HG03571 (cell line): ENCODE results near the gene LRCH3.
A peak's percentile ranks its signal among the peaks of the same experiment; 100 is the strongest.
"Not testable (repeated sequence)": the region's sequence is repeated elsewhere in the genome, so short reads cannot be mapped to it uniquely, and the experiment has no call there.

Source experiments
- ATAC-seq: cut with Tn5 transposase; IDR thresholded peaks from one replicate; pipeline ENCODE4 v1.9.1; 2021; ENCODE audit not compliant: unreplicated experiment

Gene LRCH3

GRCh38 chr3:197882586-197882985 is 91.5 kb downstream of the LRCH3 start:
- ATAC-seq = no peak

- no peak for ATAC-seq
Observed at GRCh38 chr3:197883541-197883940, 92.5 kb downstream of the LRCH3 start.

- not testable (repeated sequence) for ATAC-seq
Observed at GRCh38 chr3:197884330-197884729, 93.3 kb downstream of the LRCH3 start.

GRCh38 chr3:197886052-197886451 is 95.0 kb downstream of the LRCH3 start:
- not testable (repeated sequence) for ATAC-seq

GRCh38 chr3:197887430-197888053 is 96.5 kb downstream of the LRCH3 start:
- ATAC-seq = not testable (repeated sequence)

- ATAC-seq = no peak
Observed at GRCh38 chr3:197888511-197888910, 97.5 kb downstream of the LRCH3 start.

GRCh38 chr3:197889204-197889930 is 98.3 kb downstream of the LRCH3 start:
- no peak for ATAC-seq

- no peak for ATAC-seq
Observed at GRCh38 chr3:197890693-197891092, 99.6 kb downstream of the LRCH3 start.

- no peak for ATAC-seq
Observed at GRCh38 chr3:197892162-197892561, 101.1 kb downstream of the LRCH3 start.

- no peak for ATAC-seq
Observed at GRCh38 chr3:197896421-197896820, 105.4 kb downstream of the LRCH3 start.

GRCh38 chr3:197899833-197900478 is 108.9 kb downstream of the LRCH3 start:
- ATAC-seq = no peak

- no peak for ATAC-seq
Observed at GRCh38 chr3:197901626-197902025, 110.6 kb downstream of the LRCH3 start.

- ATAC-seq = peak; percentile 89
Observed at GRCh38 chr3:197906023-197906849, 115.2 kb downstream of the LRCH3 start.

- ATAC-seq = no peak
Observed at GRCh38 chr3:197906850-197907187, 115.8 kb downstream of the LRCH3 start.

GRCh38 chr3:197907196-197907595 is 116.1 kb downstream of the LRCH3 start:
- no peak for ATAC-seq

GRCh38 chr3:197908550-197908949 is 117.5 kb downstream of the LRCH3 start:
- ATAC-seq = not testable (repeated sequence)

GRCh38 chr3:197908957-197909701 is 118.1 kb downstream of the LRCH3 start:
- ATAC-seq = no peak

GRCh38 chr3:197912741-197913476 is 121.9 kb downstream of the LRCH3 start:
- no peak for ATAC-seq

- ATAC-seq = no peak
Observed at GRCh38 chr3:197913641-197914380, 122.8 kb downstream of the LRCH3 start.
